HepG2 (cell line): ENCODE results near the gene PTH1R. TPM values are rescaled to one million over a fixed set of nuclear protein-coding genes. Genes with fewer than 3 reads are reported as not detected.
A peak's percentile ranks its signal among the peaks of the same experiment; 100 is the strongest.

Source experiments
- ATAC-seq: fragments of 200-7000 bp; cut with Tn5 transposase; 3 replicates; pipeline ENCODE4 v1.9.1; 2020; ENCODE audit warnings: mild to moderate bottlenecking, moderate library complexity
- BruUV-seq: library from RNA; stranded (reverse); fragments of 400-500 nt; replicated peaks from 2 replicates; lab custom pipeline; 2021; lab: Mats Ljungman, UMichigan
- CTCF ChIA-PET: fragments of 300-600 bp; formaldehyde crosslinking; extraction: SDS; loops from one replicate; lab custom pipeline; 2021; ENCODE audit warnings: low total read pairs, inconsistent platforms, low intra/inter-chr PET ratio; lab: Yijun Ruan, JAX
- POLR2A ChIA-PET: fragments of 350-600 bp; sonication (Branson Sonifier 250); formaldehyde crosslinking; loops from one replicate; lab custom pipeline; 2020; ENCODE audit warnings: antibody characterized with exemption, inconsistent platforms; lab: Yijun Ruan, JAX
- DNase-seq: peaks from one replicate; pipeline ENCODE4 v3.0.0-alpha.2; 2015; ENCODE audit warnings: low spot score
- FAIRE-seq: peaks from 3 replicates; lab custom pipeline; 2011; peaks lifted over from hg19 to GRCh38; lab: Jason Lieb, UNC
- H2AFZ ChIP-seq: one replicate; pipeline ENCODE4 v1.6.1; 2011; ENCODE audit warnings: low read length, inconsistent platforms
- H3K27ac ChIP-seq: fragments of 300-600 bp; 3 replicates; pipeline ENCODE4 v1.8.0; 2011; ENCODE audit warnings: mixed run types, mild to moderate bottlenecking, mixed read lengths, low read length, inconsistent platforms; ENCODE audit not compliant: insufficient read depth; ENCODE audit errors: extremely low read length
- H3K27me3 ChIP-seq, 2 experiments: fragments of 200-600 bp in 1 of 2; 2 replicates in 1 of 2; 3 replicates in 1 of 2; pipeline versions ENCODE4 v1.6.0 to v1.8.0; 2011; ENCODE audit warnings: low read length in 2 of 2, mild to moderate bottlenecking in 2 of 2, moderate library complexity in 2 of 2, inconsistent platforms in 1 of 2; ENCODE audit not compliant: insufficient read depth in 2 of 2, control insufficient read depth in 1 of 2
- H3K36me3 ChIP-seq, 2 experiments: fragments of 200-600 bp in 1 of 2; replicated peaks in 1 of 2; 2 replicates in 1 of 2; 3 replicates in 1 of 2; pipeline versions ENCODE4 v1.5.1 to v1.8.0; 2011; ENCODE audit warnings: low read length in 2 of 2, inconsistent platforms in 1 of 2; ENCODE audit not compliant: insufficient read depth in 2 of 2, control insufficient read depth in 1 of 2
- H3K4me1 ChIP-seq: 2 replicates; pipeline ENCODE4 v1.5.1; 2012; ENCODE audit warnings: low read length, inconsistent platforms; ENCODE audit not compliant: insufficient read depth
- H3K4me2 ChIP-seq: 2 replicates; pipeline ENCODE4 v1.6.0; 2011; ENCODE audit warnings: low read depth, low read length, inconsistent platforms
- H3K4me3 ChIP-seq, 3 experiments: fragments of 200-600 bp in 1 of 3; sonication (generic), shearing (Covaris generic) in 1 of 3; replicated peaks in 1 of 3; 2 replicates each; pipeline ENCODE4 v1.5.1; 2011 to 2016; ENCODE audit warnings: low read length in 3 of 3, inconsistent platforms in 2 of 3, low read depth in 2 of 3, mild to moderate bottlenecking in 2 of 3, control low read depth in 1 of 3, mixed read lengths in 1 of 3; ENCODE audit not compliant: insufficient read depth in 1 of 3
- H3K79me2 ChIP-seq: one replicate; pipeline ENCODE4 v1.6.1; 2011; ENCODE audit warnings: low read length, inconsistent platforms; ENCODE audit not compliant: insufficient read depth
- H3K9ac ChIP-seq: 2 replicates; pipeline ENCODE4 v1.6.0; 2011; ENCODE audit warnings: mild to moderate bottlenecking, low read depth, low read length, inconsistent platforms; ENCODE audit not compliant: insufficient read depth
- H3K9me3 ChIP-seq: 2 replicates; pipeline ENCODE4 v1.5.1; 2012; ENCODE audit warnings: mild to moderate bottlenecking, low read length
- H4K20me1 ChIP-seq: 2 replicates; pipeline ENCODE4 v1.6.0; 2011; ENCODE audit warnings: inconsistent platforms, mild to moderate bottlenecking, low read length, moderate library complexity; ENCODE audit not compliant: insufficient read depth
- ARNT2 ChIP-seq: sonication (generic); formaldehyde crosslinking; IDR thresholded peaks from 2 replicates; pipeline ENCODE4 v1.8.0; 2022; ENCODE audit warnings: mild to moderate bottlenecking, low read depth, missing genetic modification reagents, moderate library complexity
- GATAD2A ChIP-seq: IDR thresholded peaks from 2 replicates; pipeline ENCODE4 v1.6.1; 2016
- HDAC1 ChIP-seq: sonication (generic); formaldehyde crosslinking; IDR thresholded peaks from 2 replicates; pipeline ENCODE4 v1.5.1; 2020; ENCODE audit warnings: mild to moderate bottlenecking, missing genetic modification reagents
- ISL2 ChIP-seq: sonication (generic); formaldehyde crosslinking; IDR thresholded peaks from 2 replicates; pipeline ENCODE4 v1.5.0; 2020; ENCODE audit warnings: missing genetic modification reagents
- KLF9 ChIP-seq: IDR thresholded peaks from 2 replicates; pipeline ENCODE4 v1.6.1; 2016; ENCODE audit warnings: low read depth
- RBM22 ChIP-seq: fragments of 200-400 bp; formaldehyde crosslinking; optimal IDR thresholded peaks from 2 replicates; pipeline ENCODE3; 2017; ENCODE audit warnings: mild to moderate bottlenecking, low read length, moderate library complexity
- SRF ChIP-seq: IDR thresholded peaks from 2 replicates; pipeline ENCODE4 v1.6.1; 2011; ENCODE audit warnings: mild to moderate bottlenecking, low read depth, low read length, moderate library complexity
- TBX3 ChIP-seq: fragments of 450-650 bp; IDR thresholded peaks from 2 replicates; pipeline ENCODE4 v1.6.1; 2017; ENCODE audit warnings: antibody characterized with exemption, mild to moderate bottlenecking, inconsistent platforms, borderline replicate concordance
- ZFY ChIP-seq: sonication (generic); formaldehyde crosslinking; IDR thresholded peaks from 2 replicates; pipeline ENCODE4 v1.4.0; 2020; ENCODE audit warnings: missing genetic modification reagents
- ZKSCAN1 ChIP-seq: fragments of 150-350 bp; IDR thresholded peaks from 2 replicates; pipeline ENCODE4 v1.6.1; 2014; ENCODE audit warnings: low read length
- ZNF781 ChIP-seq: sonication (generic); formaldehyde crosslinking; IDR thresholded peaks from 2 replicates; pipeline ENCODE4 v1.5.1; 2020; ENCODE audit warnings: borderline replicate concordance, mild to moderate bottlenecking, missing genetic modification reagents; ENCODE audit errors: not compliant biosample characterization
- WGBS: methylation state at CpG from one replicate; pipeline ENCODE4 v1.1.6; 2017; ENCODE audit warnings: low lambda C conversion rate; 5-methylcytosine and 5-hydroxymethylcytosine counted together
- in situ Hi-C: cut with HindIII; loops from 2 replicates; pipeline ENCODE4 v1.10.0; 2017; ENCODE audit warnings: low pct_unique_long_range_greater_than_20kb; ENCODE audit not compliant: extremely low pct_ligation_motif_present
- intact Hi-C: fragments of 100-400 bp; cut with micrococcal nuclease; formaldehyde crosslinking; loops from one replicate; pipeline ENCODE4 v1.10.0; 2022; ENCODE audit not compliant: unreplicated experiment
- polyA plus RNA-seq, 8 experiments: library from polyadenylated mRNA; depleted of rRNA in 3 of 8; stranded (reverse) in 7 of 8; unstranded in 1 of 8; fragments of >200 nt; fragmentation: Illumina TruSeq in 4 of 8; extraction: Trizol in 4 of 8; gene quantifications; 2 replicates each; pipeline versions ENCODE4 v1.2.1 to v1.2.3, GENCODE V29; 2011 to 2016; ENCODE audit warnings: low read depth in 4 of 8, missing spikeins in 1 of 8, mixed read lengths in 1 of 8; ENCODE audit not compliant: insufficient read depth in 1 of 8
- total RNA-seq, 5 experiments: library from RNA; depleted of rRNA; stranded (reverse); fragments of >200 nt; fragmentation: Illumina TruSeq; extraction: Trizol; gene quantifications; 2 replicates each; pipeline ENCODE4 v1.2.3, GENCODE V29; 2016; ENCODE audit warnings: low read depth in 1 of 5
- TF ChIP-seq, protein P1 (sequence below): IDR thresholded peaks from 2 replicates; pipeline ENCODE4 v1.6.1; 2016; ENCODE audit warnings: low read depth, borderline replicate concordance
- TF ChIP-seq, protein P2 (sequence below): sonication (generic); formaldehyde crosslinking; IDR thresholded peaks from 2 replicates; pipeline ENCODE4 v1.4.0; 2020; ENCODE audit warnings: missing genetic modification reagents
- TF ChIP-seq, protein P3 (sequence below): sonication (generic); formaldehyde crosslinking; conservative IDR thresholded peaks from 2 replicates; pipeline ENCODE4 v1.4.0; 2020; ENCODE audit warnings: missing genetic modification reagents

Gene PTH1R
- total and polyA plus RNA-seq, 2 of the 13 experiments (the other 11 are each of a cell fraction or from before 2014, with no cell fraction given): not detected

DNA sequence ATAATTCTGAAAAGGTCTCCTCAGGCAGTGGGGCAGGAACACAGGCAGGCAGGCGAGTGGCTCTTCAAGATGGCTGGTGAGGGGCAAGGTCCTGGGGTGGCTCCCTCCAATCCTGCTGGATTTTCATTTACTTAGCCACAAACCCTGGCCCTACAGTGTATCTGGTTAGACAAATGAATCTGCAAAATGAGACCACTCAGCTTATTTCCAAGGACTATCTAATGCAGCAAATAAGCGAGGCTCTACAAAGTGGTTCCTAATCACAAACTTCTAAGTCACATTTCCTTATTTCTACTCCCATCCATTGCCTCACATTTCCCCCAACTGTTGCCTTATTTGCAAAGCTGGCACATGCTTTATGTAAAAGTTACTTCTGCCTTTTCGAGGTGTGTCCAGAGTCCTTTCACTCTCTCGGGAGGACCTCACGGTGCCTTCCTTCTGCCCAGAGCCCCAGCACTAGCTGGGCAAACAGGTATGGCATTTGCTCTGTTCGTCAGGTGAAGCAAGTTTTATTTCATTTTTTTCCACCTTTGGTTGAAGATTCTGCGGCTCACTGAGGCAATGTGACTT is 58.6 kb downstream of the PTH1R start:
- H2AFZ ChIP-seq: no peak overlapping the region
- no TSS peak for BruUV-seq
- H3K27ac ChIP-seq: no peak overlapping the region
- intact Hi-C loops: no loop called here
- in situ Hi-C loops: no loop called here
- peaks cover 66% of the 10 kb centered on the region for H3K79me2 ChIP-seq
- CTCF ChIA-PET: interaction anchor here (1.2 kb wide), 1 partner anchor 13 kb away, joined by 3 read pairs; no protein-coding TSS in a partner anchor
- peaks cover 92% of the 10 kb centered on the region for H3K4me1 ChIP-seq
- H4K20me1 ChIP-seq: peaks cover 18% of the 10 kb centered on the region
- 94% methylated on average over 7 of the region's 7 CpGs for WGBS
- ATAC-seq (no peak), FAIRE-seq (no peak), DNase-seq (no peak)
- TF ChIP-seq, protein P1, sequence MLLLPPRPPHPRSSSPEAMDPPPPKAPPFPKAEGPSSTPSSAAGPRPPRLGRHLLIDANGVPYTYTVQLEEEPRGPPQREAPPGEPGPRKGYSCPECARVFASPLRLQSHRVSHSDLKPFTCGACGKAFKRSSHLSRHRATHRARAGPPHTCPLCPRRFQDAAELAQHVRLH: 0 out of 2 replicates have a peak, but pooled peaks have one; percentile 1
- TF ChIP-seq RBM22: peak; percentile 1
- TF ChIP-seq, protein P2, sequence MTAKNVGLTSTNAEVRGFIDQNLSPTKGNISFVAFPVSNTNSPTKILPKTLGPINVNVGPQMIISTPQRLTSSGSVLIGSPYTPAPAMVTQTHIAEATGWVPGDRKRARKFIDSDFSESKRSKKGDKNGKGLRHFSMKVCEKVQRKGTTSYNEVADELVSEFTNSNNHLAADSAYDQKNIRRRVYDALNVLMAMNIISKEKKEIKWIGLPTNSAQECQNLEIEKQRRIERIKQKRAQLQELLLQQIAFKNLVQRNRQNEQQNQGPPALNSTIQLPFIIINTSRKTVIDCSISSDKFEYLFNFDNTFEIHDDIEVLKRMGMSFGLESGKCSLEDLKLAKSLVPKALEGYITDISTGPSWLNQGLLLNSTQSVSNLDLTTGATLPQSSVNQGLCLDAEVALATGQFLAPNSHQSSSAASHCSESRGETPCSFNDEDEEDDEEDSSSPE (CRISPR knock-in tag): no peak
- no peak overlapping the region for H3K9ac ChIP-seq
- H3K9me3 ChIP-seq: no peaks in the 10 kb centered on the region
- H3K4me2 ChIP-seq: no peak overlapping the region
- POLR2A ChIA-PET: interaction anchor here (1.2 to 2.2 kb wide), 5 partner anchors 8 to 56 kb away, joined by 3 to 19 read pairs (median 8); partner anchors contain the start of genes CCDC12 and NBEAL2
- no peak overlapping the region for H3K4me3 ChIP-seq
- H3K36me3 ChIP-seq: peaks cover 16 to 66% of the 10 kb centered on the region in 2 experiments
- H3K27me3 ChIP-seq: no peaks in the 10 kb centered on the region

GRCh38 chr3:46936733-46937250 is 59.3 kb downstream of the PTH1R start:
- no peak overlapping the region for H3K4me3 ChIP-seq
- H3K9ac ChIP-seq: no peak overlapping the region
- H3K79me2 ChIP-seq: peaks cover 63% of the 10 kb centered on the region
- in situ Hi-C loops (no loop called here), intact Hi-C loops (no loop called here)
- H3K9me3 ChIP-seq: no peaks in the 10 kb centered on the region
- H2AFZ ChIP-seq: no peak overlapping the region
- WGBS: 98% methylated on average over 5 of the region's 5 CpGs
- no peak overlapping the region for H3K27ac ChIP-seq
- peaks cover 10% of the 10 kb centered on the region for H4K20me1 ChIP-seq
- ATAC-seq (no peak), DNase-seq (no peak), FAIRE-seq (no peak)
- POLR2A ChIA-PET: interaction anchor here (1.7 to 2.2 kb wide), 3 partner anchors 11 to 43 kb away, joined by 8 to 19 read pairs (median 14); partner anchors contain the start of genes CCDC12 and NBEAL2
- BruUV-seq: no TSS peak
- H3K4me2 ChIP-seq: no peak overlapping the region
- H3K4me1 ChIP-seq: peaks cover 92% of the 10 kb centered on the region
- CTCF ChIA-PET: no interaction called here
- no peaks in the 10 kb centered on the region for H3K27me3 ChIP-seq
- H3K36me3 ChIP-seq: peaks cover 16 to 69% of the 10 kb centered on the region in 2 experiments
- TF ChIP-seq ZNF781 (no peak), SRF (no peak), ZFY (CRISPR knock-in tag) (no peak), ARNT2 (CRISPR knock-in tag) (no peak), KLF9 (no peak), HDAC1 (CRISPR knock-in tag) (no peak), ISL2 (CRISPR knock-in tag) (no peak), TBX3 (no peak), ZKSCAN1 (no peak), GATAD2A (CRISPR knock-in tag) (no peak)
- TF ChIP-seq, protein P3, sequence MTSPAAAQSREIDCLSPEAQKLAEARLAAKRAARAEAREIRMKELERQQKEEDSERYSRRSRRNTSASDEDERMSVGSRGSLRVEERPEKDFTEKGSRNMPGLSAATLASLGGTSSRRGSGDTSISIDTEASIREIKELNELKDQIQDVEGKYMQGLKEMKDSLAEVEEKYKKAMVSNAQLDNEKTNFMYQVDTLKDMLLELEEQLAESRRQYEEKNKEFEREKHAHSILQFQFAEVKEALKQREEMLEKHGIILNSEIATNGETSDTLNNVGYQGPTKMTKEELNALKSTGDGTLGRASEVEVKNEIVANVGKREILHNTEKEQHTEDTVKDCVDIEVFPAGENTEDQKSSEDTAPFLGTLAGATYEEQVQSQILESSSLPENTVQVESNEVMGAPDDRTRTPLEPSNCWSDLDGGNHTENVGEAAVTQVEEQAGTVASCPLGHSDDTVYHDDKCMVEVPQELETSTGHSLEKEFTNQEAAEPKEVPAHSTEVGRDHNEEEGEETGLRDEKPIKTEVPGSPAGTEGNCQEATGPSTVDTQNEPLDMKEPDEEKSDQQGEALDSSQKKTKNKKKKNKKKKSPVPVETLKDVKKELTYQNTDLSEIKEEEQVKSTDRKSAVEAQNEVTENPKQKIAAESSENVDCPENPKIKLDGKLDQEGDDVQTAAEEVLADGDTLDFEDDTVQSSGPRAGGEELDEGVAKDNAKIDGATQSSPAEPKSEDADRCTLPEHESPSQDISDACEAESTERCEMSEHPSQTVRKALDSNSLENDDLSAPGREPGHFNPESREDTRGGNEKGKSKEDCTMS (CRISPR knock-in tag): no peak
